22Rv1 (cell line): ENCODE data around the gene PDK3.

Source experiments
- CTCF ChIP-seq: fragments of 450-650 bp; IDR thresholded peaks from 2 replicates; pipeline ENCODE4 v1.5.1; 2017; ENCODE audit warnings: mild to moderate bottlenecking
- ZFX ChIP-seq: fragments of 450-650 bp; IDR thresholded peaks from 2 replicates; pipeline ENCODE4 v1.6.1; 2017; ENCODE audit warnings: antibody characterized with exemption, borderline replicate concordance

DNA sequence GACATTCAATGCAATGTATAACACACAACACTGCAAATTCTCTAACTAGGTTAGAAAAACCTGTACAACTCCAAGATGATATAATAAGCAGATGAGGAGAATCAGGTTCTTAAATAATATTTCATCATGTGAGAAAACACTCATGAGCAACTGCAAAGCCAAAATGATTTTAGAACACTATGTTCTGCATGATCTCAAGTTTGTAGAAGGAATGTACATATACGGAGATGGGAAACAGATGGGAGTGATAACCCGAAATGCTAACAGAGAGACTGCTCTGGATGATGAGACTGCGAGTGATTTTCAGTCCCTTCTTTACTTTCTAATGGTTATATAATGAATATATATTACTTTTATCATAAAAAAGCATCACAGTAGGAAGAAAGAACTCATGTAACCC lies 101.2 kb downstream of the PDK3 start:
- no peak for TF ChIP-seq CTCF
- no peak for TF ChIP-seq ZFX
